Stimulated activated naive CD8-positive, alpha-beta T cell treated with anti-CD3 and anti-CD28 coated beads, Interleukin-15, Interleukin-2, amounts not matched to agents 100 ng/mL and 50 ng/mL, for 24 hours (primary cell): ENCODE data around the gene ILF2.
"Not testable (repeated sequence)": the region's sequence is repeated elsewhere in the genome, so short reads cannot be mapped to it uniquely, and the experiment has no call there.

Experiments
- H3K27ac Mint-ChIP-seq: one replicate; pipeline ENCODE4 v1.8.0; 2021; ENCODE audit warnings: mild to moderate bottlenecking, mixed read lengths
- H3K27me3 Mint-ChIP-seq: one replicate; pipeline ENCODE4 v1.8.0; 2021; ENCODE audit warnings: mixed read lengths
- H3K36me3 Mint-ChIP-seq: one replicate; pipeline ENCODE4 v1.8.0; 2021; ENCODE audit warnings: low read depth, mixed read lengths
- H3K4me1 Mint-ChIP-seq: one replicate; pipeline ENCODE4 v1.8.0; 2021; ENCODE audit warnings: low read depth, mixed read lengths
- H3K4me3 Mint-ChIP-seq: one replicate; pipeline ENCODE4 v1.8.0; 2021; ENCODE audit warnings: mild to moderate bottlenecking, mixed read lengths
- H3K9me3 Mint-ChIP-seq: one replicate; pipeline ENCODE4 v1.8.0; 2021; ENCODE audit warnings: mixed read lengths

The ILF2 gene

DNA sequence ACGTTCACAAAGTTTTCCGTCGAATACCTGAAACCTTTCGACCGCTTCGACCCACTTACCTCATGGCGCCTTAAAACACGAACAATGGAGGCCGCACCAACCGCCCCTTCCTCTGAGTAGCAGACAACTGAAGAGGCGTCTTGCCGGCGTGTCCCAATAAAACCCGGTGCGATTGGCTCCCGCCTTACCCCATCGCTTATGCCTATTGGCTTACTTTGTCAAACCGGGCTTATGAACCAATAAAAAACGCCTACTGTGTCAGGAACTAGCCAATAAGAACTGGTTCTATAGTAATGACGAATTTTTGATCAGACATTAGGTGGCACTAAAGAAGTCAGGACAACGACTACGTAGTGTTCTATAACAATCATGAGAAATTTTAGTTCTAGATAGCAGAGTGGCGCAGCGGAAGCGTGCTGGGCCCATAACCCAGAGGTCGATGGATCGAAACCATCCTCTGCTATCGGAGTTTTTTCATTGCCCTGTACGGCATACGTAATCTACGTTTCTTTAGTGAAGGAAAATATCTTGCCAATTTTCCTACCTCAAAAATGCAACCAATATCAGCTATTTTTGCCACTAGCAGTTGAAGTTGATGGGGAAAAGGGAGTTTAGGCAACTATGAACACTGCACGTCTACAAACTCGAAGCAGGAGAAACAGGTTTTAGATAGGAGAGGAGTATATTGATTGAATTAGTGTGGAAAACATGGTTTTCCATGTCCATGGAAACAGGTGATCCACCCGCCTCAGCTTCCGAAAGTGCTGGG lies at the start of gene ILF2:
Gene ILF2, minus strand, starts transcription at position 135 of the 769 bp plus-strand sequence. Its CDS starts 71 bp downstream, at position 64.
- Mint-ChIP-seq H3K4me1 (peaks cover 37% of the 10 kb centered on the region), H3K9me3 (no peaks in the 10 kb centered on the region), H3K36me3 (no peaks in the 10 kb centered on the region), H3K4me3 (no peak within 1 kb of the TSS), H3K27me3 (no peaks in the 10 kb centered on the region), H3K27ac (no peak within 1 kb of the TSS)

DNA sequence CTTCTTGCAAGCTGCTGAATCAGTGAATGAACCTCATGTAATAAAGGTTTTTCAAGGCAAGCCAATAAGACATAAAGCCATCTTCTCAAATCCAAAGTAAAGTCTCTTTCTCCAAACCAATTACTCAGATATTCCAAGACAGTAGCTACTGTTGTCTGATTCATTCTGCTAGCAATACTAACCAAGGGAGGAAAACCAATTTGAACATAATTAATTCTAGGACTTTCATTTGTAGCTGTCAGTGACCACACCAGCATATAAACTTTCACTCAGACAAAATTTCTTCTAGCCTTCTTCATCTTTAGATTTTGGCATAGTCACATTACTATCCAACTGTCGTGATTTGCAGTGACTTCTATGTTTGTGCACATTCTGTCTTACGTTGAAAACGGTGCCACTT lies 46.5 kb upstream of the ILF2 start:
- H3K27ac Mint-ChIP-seq, result no peak overlapping the region

DNA sequence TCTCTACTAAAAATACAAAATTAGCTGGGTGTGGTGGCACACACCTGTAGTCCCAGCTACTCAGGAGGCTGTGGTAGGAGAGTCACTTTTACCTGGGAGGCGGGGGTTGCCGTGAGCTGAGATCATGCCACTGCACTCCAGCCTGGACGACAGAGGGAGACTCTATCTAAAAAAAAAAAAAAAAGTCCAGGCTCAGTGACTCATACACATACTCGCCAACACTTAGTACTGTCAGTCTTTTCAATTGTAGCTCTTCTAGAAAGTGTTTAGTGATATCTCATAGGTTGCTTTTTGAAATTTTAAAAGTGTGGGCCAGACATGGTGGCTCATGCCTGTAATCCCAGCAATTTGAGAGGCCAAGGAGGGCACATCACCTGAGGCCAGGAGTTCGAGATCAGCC lies 45.4 kb upstream of the ILF2 start:
- H3K4me3 Mint-ChIP-seq, H3K9me3 Mint-ChIP-seq, H3K27me3 Mint-ChIP-seq, H3K36me3 Mint-ChIP-seq, H3K27ac Mint-ChIP-seq, H3K4me1 Mint-ChIP-seq: not testable (repeated sequence)

More for the DNA sequence above, 46.5 kb upstream of the ILF2 start:
- Mint-ChIP-seq H3K4me3 (no peak overlapping the region), H3K9me3 (no peaks in the 10 kb centered on the region), H3K4me1 (peaks cover 7% of the 10 kb centered on the region), H3K36me3 (no peaks in the 10 kb centered on the region), H3K27me3 (peaks cover 4% of the 10 kb centered on the region)

DNA sequence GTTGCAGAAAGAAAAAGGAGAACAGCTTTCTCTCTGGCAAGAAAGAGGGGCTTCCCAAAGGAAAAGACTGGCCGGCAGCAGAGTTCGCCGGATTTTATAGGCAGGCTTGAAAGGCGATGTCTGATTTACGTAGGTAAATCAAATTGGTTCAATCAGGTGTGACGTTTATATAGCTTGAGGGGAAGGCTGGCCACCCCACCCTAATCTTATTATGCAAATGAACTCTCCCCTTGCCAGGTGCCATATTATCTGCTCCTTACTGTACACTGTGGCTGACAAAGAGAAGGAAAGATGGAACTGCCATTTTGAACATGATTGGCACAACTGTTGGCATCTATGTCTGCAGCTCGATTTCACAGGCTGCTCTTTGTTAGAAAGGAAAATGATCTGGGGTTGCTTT lies 40.2 kb upstream of the ILF2 start:
- H3K27me3 Mint-ChIP-seq, result peaks cover 4% of the 10 kb centered on the region
- no peak overlapping the region for H3K4me3 Mint-ChIP-seq
- H3K4me1 Mint-ChIP-seq, result no peaks in the 10 kb centered on the region
- H3K9me3 Mint-ChIP-seq, result no peaks in the 10 kb centered on the region
- no peak overlapping the region for H3K27ac Mint-ChIP-seq
- H3K36me3 Mint-ChIP-seq, result no peaks in the 10 kb centered on the region

DNA sequence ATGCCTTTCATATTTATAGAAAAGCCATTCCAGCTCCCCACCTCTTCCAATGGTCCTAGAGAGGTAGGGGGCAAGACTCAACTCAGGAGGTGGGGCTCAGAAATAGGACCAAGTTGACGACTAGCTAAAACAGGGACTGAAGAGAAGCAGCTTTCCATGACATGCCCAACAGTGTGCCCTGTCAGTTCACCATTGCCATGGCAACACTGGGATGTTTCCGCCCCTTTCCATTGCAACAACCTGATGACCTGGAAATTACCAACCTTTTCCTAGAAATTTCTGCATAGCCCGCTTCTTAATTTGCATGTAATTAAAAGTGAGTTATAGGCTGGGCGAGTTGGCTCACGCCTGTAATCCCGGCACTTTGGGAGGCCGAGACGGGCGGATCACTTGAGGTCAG lies 34.7 kb upstream of the ILF2 start:
- Mint-ChIP-seq H3K36me3 (no peaks in the 10 kb centered on the region), H3K9me3 (no peaks in the 10 kb centered on the region), H3K27me3 (no peaks in the 10 kb centered on the region), H3K27ac (no peak overlapping the region), H3K4me3 (no peak overlapping the region), H3K4me1 (no peaks in the 10 kb centered on the region)

DNA sequence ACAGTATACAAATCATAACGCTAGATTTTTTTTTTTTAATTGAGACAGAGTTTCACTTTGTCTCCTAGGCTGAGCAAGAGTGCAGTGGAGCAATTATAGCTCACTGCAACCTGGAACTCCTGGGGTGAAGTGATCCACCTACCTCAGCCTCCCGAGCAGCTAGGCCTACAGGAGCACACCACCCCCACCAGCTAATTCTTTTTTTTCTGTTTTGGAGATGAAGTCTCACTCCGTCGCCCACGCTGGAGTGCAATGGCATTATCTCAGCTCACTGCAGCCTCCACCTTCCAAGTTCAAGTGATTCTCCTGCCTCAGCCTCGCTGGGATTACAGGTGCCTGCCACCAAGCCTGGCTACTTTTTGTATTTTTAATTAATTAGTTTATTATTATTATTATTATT lies 29.0 kb upstream of the ILF2 start:
- Mint-ChIP-seq H3K27me3 (no peaks in the 10 kb centered on the region), H3K27ac (no peak overlapping the region), H3K4me3 (no peak overlapping the region), H3K9me3 (no peaks in the 10 kb centered on the region), H3K36me3 (no peaks in the 10 kb centered on the region), H3K4me1 (no peaks in the 10 kb centered on the region)

DNA sequence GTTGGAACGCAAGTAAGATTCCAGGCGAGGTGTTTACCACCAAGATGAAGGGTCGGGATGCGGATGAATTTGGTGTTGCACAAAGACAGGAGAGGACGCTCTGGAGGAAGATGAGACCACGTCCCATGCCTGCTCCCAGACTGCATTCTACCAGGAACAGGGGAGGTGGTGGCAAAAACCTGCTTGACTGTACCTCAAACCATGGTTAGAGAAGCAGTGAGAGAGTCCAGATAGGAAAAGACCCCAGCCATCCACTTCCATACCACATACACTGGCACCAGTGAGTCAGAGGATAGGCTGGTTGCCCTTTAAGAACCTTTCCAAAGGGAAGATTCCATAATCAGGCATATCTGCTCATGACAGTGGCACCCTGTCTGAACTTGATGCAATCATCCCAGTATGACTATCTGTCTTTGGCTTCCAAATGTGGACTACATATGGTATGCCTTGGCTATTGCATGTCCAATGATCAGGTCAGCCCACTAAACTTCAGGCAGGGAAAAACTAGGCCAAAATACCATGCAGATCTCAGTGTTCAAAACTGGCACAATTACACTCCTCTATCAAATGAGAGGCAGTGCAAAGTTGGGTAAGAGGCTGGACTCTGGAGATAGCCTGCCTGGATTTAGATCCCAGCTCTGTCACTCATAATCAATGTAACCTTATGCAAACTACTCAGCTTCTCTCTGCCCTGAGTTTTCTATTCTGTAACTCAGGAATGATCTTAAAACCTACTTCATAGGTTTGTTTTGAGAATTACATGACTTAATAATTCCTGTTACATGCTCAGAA lies 28.3 kb upstream of the ILF2 start:
- Mint-ChIP-seq H3K27ac (no peak overlapping the region), H3K27me3 (no peaks in the 10 kb centered on the region), H3K4me1 (no peaks in the 10 kb centered on the region), H3K4me3 (no peak overlapping the region), H3K36me3 (no peaks in the 10 kb centered on the region), H3K9me3 (no peaks in the 10 kb centered on the region)

DNA sequence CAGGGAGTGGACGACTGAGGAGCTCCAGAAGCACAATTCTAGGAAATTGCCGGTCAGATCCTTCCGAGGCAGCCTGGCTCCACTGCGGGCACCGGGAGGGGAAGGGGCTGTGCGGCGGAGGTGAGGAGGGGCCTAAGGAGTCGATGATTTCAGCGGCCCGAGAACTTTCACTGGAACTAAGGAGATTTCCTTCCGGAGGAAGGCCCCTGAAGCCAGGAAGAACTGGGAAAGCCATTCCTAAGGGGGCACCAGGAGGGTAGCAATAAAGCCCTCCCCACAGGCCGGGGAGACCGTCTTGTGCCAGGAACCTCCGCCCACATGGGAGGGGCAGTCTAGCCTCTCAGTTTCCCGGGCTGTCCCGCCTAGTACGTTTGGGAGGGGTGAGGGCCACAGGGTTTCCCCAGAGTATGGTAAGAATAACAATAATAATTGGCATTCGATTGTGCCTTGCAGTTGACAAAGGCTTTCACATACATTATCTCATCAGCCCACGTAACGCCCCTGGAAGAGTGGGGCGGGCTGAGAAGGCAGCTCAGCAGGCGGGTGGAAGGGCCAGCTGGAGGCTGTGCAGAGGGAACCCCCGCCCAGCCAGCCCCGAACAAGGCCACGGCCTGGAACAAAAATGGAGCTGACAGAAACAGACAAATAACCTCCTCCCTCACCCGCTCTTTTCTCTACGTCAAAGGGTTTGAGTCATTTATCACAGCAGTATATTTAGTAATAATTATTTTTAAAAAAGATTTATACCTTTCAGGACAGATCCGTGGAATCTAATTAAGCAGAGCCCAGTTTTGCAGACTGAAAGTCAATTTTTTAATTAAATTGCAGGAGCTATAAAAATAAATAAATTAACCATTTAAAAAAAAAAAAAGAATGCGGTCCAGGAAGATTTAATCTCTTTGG lies 27.5 kb upstream of the ILF2 start:
- no peaks in the 10 kb centered on the region for H3K36me3 Mint-ChIP-seq
- H3K27ac Mint-ChIP-seq, result peak overlapping the region; percentile 45
- no peak overlapping the region for H3K4me3 Mint-ChIP-seq
- no peaks in the 10 kb centered on the region for H3K4me1 Mint-ChIP-seq
- no peaks in the 10 kb centered on the region for H3K9me3 Mint-ChIP-seq
- no peaks in the 10 kb centered on the region for H3K27me3 Mint-ChIP-seq

DNA sequence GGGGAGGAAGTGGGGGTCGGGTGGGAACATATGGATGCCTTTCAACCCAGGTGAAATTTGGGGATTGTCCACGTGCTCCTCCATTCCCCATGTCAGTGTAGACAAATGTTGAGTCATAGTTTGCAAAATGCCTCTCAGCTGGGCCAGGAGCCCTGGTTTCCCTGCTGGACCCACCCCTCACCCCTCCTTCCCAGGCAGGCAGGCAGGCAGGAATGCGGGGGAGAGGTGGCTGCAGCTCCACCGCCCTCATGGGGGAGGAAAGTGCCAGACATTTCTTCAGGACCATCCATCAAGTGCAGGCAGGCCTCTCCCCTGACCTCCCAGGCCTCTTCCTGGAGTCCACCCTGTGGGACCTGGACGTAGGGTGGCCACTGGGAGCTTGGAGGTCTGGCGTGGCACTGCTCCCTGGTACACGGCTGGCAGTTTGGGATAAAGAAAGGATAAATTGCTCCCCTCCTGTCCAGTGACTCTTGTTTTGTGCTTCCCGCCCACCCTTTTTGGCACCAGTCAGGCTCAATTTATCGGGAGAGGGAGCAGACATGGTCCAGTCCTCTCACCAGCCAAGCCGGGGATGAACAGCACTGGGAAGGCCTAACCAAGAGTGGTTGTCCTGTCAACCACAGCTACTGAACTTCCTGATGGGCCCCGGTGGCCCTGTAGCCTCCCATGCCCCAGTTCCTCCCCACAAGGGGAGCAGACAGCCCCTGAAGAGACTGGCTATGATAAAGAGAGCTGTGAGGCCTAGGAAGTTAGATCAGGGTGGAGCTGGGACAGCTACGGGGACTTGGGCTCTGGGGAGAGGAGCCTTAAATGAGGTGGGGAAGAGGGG lies 26.6 kb upstream of the ILF2 start:
- H3K4me3 Mint-ChIP-seq, result no peak overlapping the region
- H3K27me3 Mint-ChIP-seq, result no peaks in the 10 kb centered on the region
- no peaks in the 10 kb centered on the region for H3K36me3 Mint-ChIP-seq
- peak overlapping the region; percentile 45 for H3K27ac Mint-ChIP-seq
- no peaks in the 10 kb centered on the region for H3K4me1 Mint-ChIP-seq
- no peaks in the 10 kb centered on the region for H3K9me3 Mint-ChIP-seq

DNA sequence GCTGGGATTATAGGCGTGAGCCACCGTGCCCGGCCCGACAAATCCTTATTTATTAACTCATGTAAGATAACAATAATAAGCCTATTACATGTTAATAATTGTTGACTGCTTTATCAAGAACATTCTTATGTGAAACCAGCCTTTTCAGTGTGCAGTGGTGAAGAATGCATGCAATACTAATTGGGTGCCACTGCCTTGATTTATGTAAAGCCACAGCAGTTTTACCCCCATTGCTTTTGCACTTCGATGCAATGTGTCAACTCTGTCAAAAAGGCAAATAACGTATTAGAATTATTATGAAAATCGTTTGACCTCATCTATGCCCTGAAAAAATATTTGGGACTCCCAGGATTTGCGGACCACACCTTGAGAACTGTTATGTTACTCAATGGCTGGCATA lies 25.9 kb upstream of the ILF2 start:
- H3K9me3 Mint-ChIP-seq, result no peaks in the 10 kb centered on the region
- H3K27ac Mint-ChIP-seq, result no peak overlapping the region
- H3K4me1 Mint-ChIP-seq, result no peaks in the 10 kb centered on the region
- H3K36me3 Mint-ChIP-seq, result no peaks in the 10 kb centered on the region
- H3K27me3 Mint-ChIP-seq, result no peaks in the 10 kb centered on the region
- H3K4me3 Mint-ChIP-seq, result no peak overlapping the region

DNA sequence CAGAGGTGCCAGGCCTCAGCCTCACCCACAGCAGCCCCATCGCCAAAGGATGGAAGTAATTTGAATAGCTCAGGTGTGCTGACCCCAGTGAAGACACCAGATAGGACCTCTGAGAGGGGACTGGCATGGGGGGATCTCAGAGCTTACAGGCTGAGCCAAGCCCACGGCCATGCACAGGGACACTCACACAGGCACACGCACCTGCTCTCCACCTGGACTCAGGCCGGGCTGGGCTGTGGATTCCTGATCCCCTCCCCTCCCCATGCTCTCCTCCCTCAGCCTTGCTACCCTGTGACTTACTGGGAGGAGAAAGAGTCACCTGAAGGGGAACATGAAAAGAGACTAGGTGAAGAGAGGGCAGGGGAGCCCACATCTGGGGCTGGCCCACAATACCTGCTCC lies 22.7 kb upstream of the ILF2 start:
- no peak overlapping the region for H3K27ac Mint-ChIP-seq
- H3K4me3 Mint-ChIP-seq, result no peak overlapping the region
- no peaks in the 10 kb centered on the region for H3K36me3 Mint-ChIP-seq
- no peaks in the 10 kb centered on the region for H3K4me1 Mint-ChIP-seq
- no peaks in the 10 kb centered on the region for H3K27me3 Mint-ChIP-seq
- no peaks in the 10 kb centered on the region for H3K9me3 Mint-ChIP-seq

DNA sequence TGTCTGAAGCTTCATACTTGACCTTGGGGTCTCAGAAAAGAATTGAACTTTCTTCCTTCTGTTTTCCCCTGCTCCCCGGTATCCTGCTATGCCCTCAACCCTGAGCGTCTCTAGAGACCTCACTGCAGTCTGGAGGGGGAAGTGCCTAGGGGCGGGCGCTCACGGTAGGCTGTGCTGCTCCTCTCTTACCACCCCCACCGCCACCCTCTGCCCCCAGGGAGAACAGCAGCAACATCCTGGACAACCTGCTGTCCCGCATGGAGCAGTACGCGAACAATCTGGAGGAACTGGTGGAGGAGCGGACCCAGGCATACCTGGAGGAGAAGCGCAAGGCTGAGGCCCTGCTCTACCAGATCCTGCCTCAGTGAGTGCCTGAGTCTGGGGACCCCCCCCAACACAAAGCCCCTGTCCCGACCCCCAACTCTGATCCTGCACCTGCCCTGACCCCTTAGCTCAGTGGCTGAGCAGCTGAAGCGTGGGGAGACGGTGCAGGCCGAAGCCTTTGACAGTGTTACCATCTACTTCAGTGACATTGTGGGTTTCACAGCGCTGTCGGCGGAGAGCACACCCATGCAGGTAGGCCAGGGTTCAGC lies 18.0 kb upstream of the ILF2 start:
- Mint-ChIP-seq H3K9me3 (no peaks in the 10 kb centered on the region), H3K36me3 (no peaks in the 10 kb centered on the region), H3K27me3 (peaks cover 3% of the 10 kb centered on the region), H3K4me1 (no peaks in the 10 kb centered on the region), H3K27ac (no peak overlapping the region), H3K4me3 (no peak overlapping the region)

DNA sequence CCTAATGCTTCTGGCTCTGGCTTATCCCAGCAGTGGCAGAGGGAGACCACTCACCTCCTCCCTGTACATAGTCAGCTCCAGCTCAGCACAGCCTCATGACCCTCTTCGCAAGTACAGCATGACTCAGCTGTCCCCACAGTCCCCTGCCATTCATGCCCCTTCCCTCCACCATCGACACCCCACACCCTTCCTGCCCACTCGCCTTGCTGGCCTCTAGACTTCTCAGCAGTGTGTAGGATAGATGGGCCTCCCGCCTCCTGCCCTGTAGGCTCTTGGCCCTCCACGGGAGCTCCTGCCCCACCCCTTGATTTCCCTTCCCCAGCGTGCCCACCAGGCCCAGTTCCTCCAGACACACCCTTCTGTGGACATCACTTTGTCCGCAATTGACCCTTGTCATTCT lies 17.5 kb upstream of the ILF2 start:
- Mint-ChIP-seq H3K4me3 (no peak overlapping the region), H3K4me1 (no peaks in the 10 kb centered on the region), H3K9me3 (no peaks in the 10 kb centered on the region), H3K36me3 (no peaks in the 10 kb centered on the region), H3K27ac (no peak overlapping the region), H3K27me3 (peaks cover 8% of the 10 kb centered on the region)
